Spleen (tissue), 11 donors: ENCODE results near the gene ZNF618. TPM values are rescaled to one million over a fixed set of nuclear protein-coding genes. Genes with fewer than 3 reads are reported as not detected.

Source experiments
- DNase-seq: peaks from one replicate; pipeline ENCODE4 v3.0.0-alpha.2; 2020
- H3K27ac ChIP-seq, 8 donors: fragments of 200-600 bp; sonication (generic) in 7 of 8; 1 replicate in 4 of 8; 2 replicates in 4 of 8; pipeline versions ENCODE4 v1.5.0 to v1.8.0; 2016 to 2021; ENCODE audit warnings: inconsistent platforms in 4 of 8, mild to moderate bottlenecking in 4 of 8, moderate library complexity in 1 of 8
- H3K27me3 ChIP-seq, 7 donors: fragments of 200-600 bp; sonication (generic) in 6 of 7; replicated peaks in 1 of 7; 1 replicate in 4 of 7; 2 replicates in 3 of 7; pipeline versions ENCODE4 v1.5.0 to v1.8.0; 2016 to 2021; ENCODE audit warnings: inconsistent platforms in 3 of 7, mild to moderate bottlenecking in 1 of 7
- H3K36me3 ChIP-seq, 6 donors: fragments of 200-600 bp; sonication (generic) in 5 of 6; 1 replicate in 4 of 6; 2 replicates in 2 of 6; pipeline versions ENCODE4 v1.5.0 to v1.8.0; 2016 to 2021; ENCODE audit warnings: inconsistent platforms in 2 of 6
- H3K4me1 ChIP-seq, 6 donors: fragments of 200-600 bp; sonication (generic) in 5 of 6; 1 replicate in 3 of 6; 2 replicates in 3 of 6; pipeline versions ENCODE4 v1.5.0 to v1.8.0; 2016 to 2021; ENCODE audit warnings: inconsistent platforms in 3 of 6
- H3K4me3 ChIP-seq, 8 donors: fragments of 200-600 bp; sonication (generic) in 7 of 8; 1 replicate in 4 of 8; 2 replicates in 4 of 8; pipeline versions ENCODE4 v1.5.0 to v1.8.0; 2016 to 2021; ENCODE audit warnings: inconsistent platforms in 4 of 8, mild to moderate bottlenecking in 4 of 8, moderate library complexity in 2 of 8
- H3K9me3 ChIP-seq, 8 donors: fragments of 200-600 bp; sonication (generic) in 7 of 8; 1 replicate in 4 of 8; 2 replicates in 4 of 8; pipeline versions ENCODE4 v1.5.0 to v1.8.0; 2016 to 2021; ENCODE audit warnings: inconsistent platforms in 4 of 8
- POLR2A ChIP-seq, 3 donors: fragments of 450-650 bp; IDR thresholded peaks; one replicate each; pipeline ENCODE4 v1.5.1; 2017; ENCODE audit warnings: antibody characterized with exemption in 3 of 3, mild to moderate bottlenecking in 1 of 3
- POLR2AphosphoS5 ChIP-seq, 3 donors: sonication (generic); formaldehyde crosslinking; IDR thresholded peaks; one replicate each; pipeline ENCODE4 v1.5.1; 2017; ENCODE audit warnings: antibody characterized with exemption in 3 of 3
- WGBS, 5 donors: extraction: QIAGEN DNeasy Blood & Tissue Kit in 3 of 5; methylation state at CpG; one replicate each; pipeline versions ENCODE4 v1.1.5 to v1.1.7; 2013 to 2018; 5-methylcytosine and 5-hydroxymethylcytosine counted together
- intact Hi-C: fragments of 100-400 bp; cut with DNase I; formaldehyde crosslinking; loops from one replicate; pipeline ENCODE4 v1.15.0; 2023; ENCODE audit warnings: low total_unique reads
- polyA plus RNA-seq, 3 donors: library from polyadenylated mRNA; stranded (reverse); fragments of 200-250 nt; gene quantifications; one replicate each; pipeline ENCODE4 v1.2.1, GENCODE V29; 2013
- total RNA-seq, 7 donors: library from RNA; depleted of rRNA in 3 of 7; stranded (reverse); fragments of >200 nt in 3 of 7; fragmentation: NEBNext Ultra II Directional in 4 of 7; extraction: Animal tissue kit (Norgen Biotek cat#: 25700) in 4 of 7; gene quantifications; one replicate each; pipeline versions ENCODE4 v1.1.0 to v1.2.1, GENCODE V29; 2016 to 2021
- TF ChIP-seq, protein P1 (sequence below), 11 experiments: fragments of 200-600 bp in 7 of 11; fragments of 450-650 bp in 4 of 11; sonication (generic) in 4 of 11; IDR thresholded peaks in 8 of 11; conservative IDR thresholded peaks in 3 of 11; 1 replicate in 7 of 11; 2 replicates in 4 of 11; pipeline versions ENCODE4 v1.4.0 to v1.8.0; 2016 to 2021; ENCODE audit warnings: antibody characterized with exemption in 11 of 11, inconsistent platforms in 4 of 11, mild to moderate bottlenecking in 1 of 11
- donor health status: healthy with polysubstance abuse.
- donor health status: DM: no; HTN: no; CAD: no; lungs with moderate emphysema.
- donor health status: DM: no; HTN: no; CAD: no.
- donor health status: Bipolar disorder and iron deficiency.
- donor health status: healthy.
- donor health status: DM: no; HTN: no; CAD: no.
- donor health status: DM: yes; HTN: yes; CAD: no.

Gene ZNF618
- total and polyA plus RNA-seq, 10 donors, result 0.58 to 14.8 (median 8.4) TPM

- Histone ChIP-seq H3K27ac (no peak overlapping the region), H3K4me1 (no peaks in the 10 kb centered on the region), H3K36me3 (peaks cover 0 to 3% (median 0%) of the 10 kb centered on the region in 6 donors), H3K9me3 (peaks cover 0 to 31% (median 15%) of the 10 kb centered on the region in 8 donors), H3K27me3 (no peaks in the 10 kb centered on the region), H3K4me3 (no peak overlapping the region)
- TF ChIP-seq, protein P1, sequence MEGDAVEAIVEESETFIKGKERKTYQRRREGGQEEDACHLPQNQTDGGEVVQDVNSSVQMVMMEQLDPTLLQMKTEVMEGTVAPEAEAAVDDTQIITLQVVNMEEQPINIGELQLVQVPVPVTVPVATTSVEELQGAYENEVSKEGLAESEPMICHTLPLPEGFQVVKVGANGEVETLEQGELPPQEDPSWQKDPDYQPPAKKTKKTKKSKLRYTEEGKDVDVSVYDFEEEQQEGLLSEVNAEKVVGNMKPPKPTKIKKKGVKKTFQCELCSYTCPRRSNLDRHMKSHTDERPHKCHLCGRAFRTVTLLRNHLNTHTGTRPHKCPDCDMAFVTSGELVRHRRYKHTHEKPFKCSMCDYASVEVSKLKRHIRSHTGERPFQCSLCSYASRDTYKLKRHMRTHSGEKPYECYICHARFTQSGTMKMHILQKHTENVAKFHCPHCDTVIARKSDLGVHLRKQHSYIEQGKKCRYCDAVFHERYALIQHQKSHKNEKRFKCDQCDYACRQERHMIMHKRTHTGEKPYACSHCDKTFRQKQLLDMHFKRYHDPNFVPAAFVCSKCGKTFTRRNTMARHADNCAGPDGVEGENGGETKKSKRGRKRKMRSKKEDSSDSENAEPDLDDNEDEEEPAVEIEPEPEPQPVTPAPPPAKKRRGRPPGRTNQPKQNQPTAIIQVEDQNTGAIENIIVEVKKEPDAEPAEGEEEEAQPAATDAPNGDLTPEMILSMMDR (IDR thresholded peaks at IDR 0.05 in 8 of 11, conservative IDR thresholded peaks at IDR 0.05 in 3 of 11), result no peak
- TF ChIP-seq POLR2A (IDR thresholded peaks at IDR 0.05), result no peak
- TF ChIP-seq POLR2AphosphoS5 (IDR thresholded peaks at IDR 0.05), result no peak
- intact Hi-C loops, result no loop called here
- WGBS, 5 donors, result 88 to 97% (median 93%) methylated on average over 3 of the region's 3 CpGs
- no peak for DNase-seq
These were observed 44.8 kb downstream of the ZNF618 start for GRCh38 chr9:113920872-113921271.

DNA sequence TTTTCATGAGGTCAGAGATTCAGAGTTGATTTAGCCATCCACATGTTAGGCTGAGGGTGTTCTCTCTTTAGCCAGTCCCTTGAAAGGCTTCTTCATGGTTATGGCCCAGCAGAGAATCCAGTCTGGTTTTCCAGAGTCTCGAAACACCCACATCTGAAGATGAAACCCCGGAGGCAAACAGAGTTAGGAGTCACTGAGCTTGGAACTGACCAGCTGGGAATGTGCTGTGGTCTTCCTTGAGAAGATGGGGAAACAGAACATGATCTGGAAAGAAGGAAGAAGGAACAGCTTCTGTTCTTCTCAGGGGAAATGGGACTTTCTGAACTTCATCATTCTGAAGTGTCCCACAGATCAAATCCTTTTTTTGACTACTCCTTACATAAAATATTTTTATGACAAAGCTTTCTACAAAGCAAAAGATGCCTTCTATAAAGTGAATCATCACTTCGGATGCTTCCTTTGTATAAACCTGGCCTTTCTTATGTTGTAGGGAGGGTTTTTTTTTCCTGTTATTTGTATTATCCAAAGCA lies 45.4 kb downstream of the ZNF618 start:
- WGBS, 5 donors, result 80 to 99% (median 95%) methylated on average over 3 of the region's 3 CpGs
- TF ChIP-seq, protein P1 (IDR thresholded peaks at IDR 0.05 in 8 of 11, conservative IDR thresholded peaks at IDR 0.05 in 3 of 11), result no peak
- TF ChIP-seq POLR2AphosphoS5 (IDR thresholded peaks at IDR 0.05), result no peak
- TF ChIP-seq POLR2A (IDR thresholded peaks at IDR 0.05), result no peak
- H3K27ac ChIP-seq, result no peak overlapping the region
- peaks cover 0 to 3% (median 0%) of the 10 kb centered on the region in 6 donors for H3K36me3 ChIP-seq
- intact Hi-C loops, result no loop called here
- no peaks in the 10 kb centered on the region for H3K27me3 ChIP-seq
- DNase-seq, result no peak
- H3K4me3 ChIP-seq, result no peak overlapping the region
- no peaks in the 10 kb centered on the region for H3K4me1 ChIP-seq
- peaks cover 0 to 36% (median 18%) of the 10 kb centered on the region in 8 donors for H3K9me3 ChIP-seq

DNA sequence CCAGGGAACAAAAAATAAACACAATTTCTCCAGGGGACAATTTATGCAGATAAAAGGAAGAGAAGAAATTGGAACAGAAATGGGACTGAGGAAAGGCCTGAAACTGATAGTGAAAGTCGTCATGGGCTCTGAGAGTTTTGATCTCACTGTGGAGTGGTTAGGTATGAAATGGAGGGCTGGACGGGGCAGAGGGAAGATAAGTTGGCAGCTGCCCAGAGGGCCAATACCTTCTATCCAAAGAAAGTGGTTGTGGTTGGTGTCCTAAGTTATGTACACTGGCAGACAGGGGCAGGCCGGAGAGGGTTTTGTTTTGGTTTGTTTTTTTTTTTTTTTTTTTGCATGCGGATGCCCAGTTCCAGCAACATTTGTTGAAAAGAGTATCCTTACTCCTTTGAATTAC lies 46.1 kb downstream of the ZNF618 start:
- TF ChIP-seq, protein P1 (IDR thresholded peaks at IDR 0.05 in 8 of 11, conservative IDR thresholded peaks at IDR 0.05 in 3 of 11), result no peak
- TF ChIP-seq POLR2AphosphoS5 (IDR thresholded peaks at IDR 0.05) (no peak), POLR2A (IDR thresholded peaks at IDR 0.05) (no peak)
- intact Hi-C loops, result no loop called here
- DNase-seq, result no peak
- Histone ChIP-seq H3K36me3 (no peaks in the 10 kb centered on the region), H3K27ac (no peak overlapping the region), H3K9me3 (peaks cover 0 to 37% (median 18%) of the 10 kb centered on the region in 8 donors), H3K4me1 (no peaks in the 10 kb centered on the region), H3K27me3 (no peaks in the 10 kb centered on the region), H3K4me3 (no peak overlapping the region)
- 77 to 89% (median 81%) methylated on average over 4 of the region's 4 CpGs for WGBS, 5 donors

GRCh38 chr9:113926211-113926610 lies 50.1 kb downstream of the ZNF618 start:
- no peaks in the 10 kb centered on the region for H3K27me3 ChIP-seq
- H3K4me1 ChIP-seq, result no peaks in the 10 kb centered on the region
- intact Hi-C loops, result no loop called here
- no peak for DNase-seq
- H3K36me3 ChIP-seq, result no peaks in the 10 kb centered on the region
- H3K27ac ChIP-seq, result no peak overlapping the region
- peaks cover 3 to 54% (median 36%) of the 10 kb centered on the region in 8 donors for H3K9me3 ChIP-seq
- 26 to 85% (median 83%) methylated on average over 1 of the region's 1 CpG for WGBS, 5 donors
- TF ChIP-seq, protein P1 (IDR thresholded peaks at IDR 0.05 in 8 of 11, conservative IDR thresholded peaks at IDR 0.05 in 3 of 11), result no peak
- TF ChIP-seq POLR2A (IDR thresholded peaks at IDR 0.05) (no peak), POLR2AphosphoS5 (IDR thresholded peaks at IDR 0.05) (no peak)
- H3K4me3 ChIP-seq, result no peak overlapping the region
